OCI-LY1 (cell line): ENCODE data around the gene TUBB1.

Experiments
- CTCF ChIP-seq: fragments of 200-600 bp; sonication (generic), shearing (Covaris generic); IDR thresholded peaks from 2 replicates; pipeline ENCODE4 v1.5.1; 2017; ENCODE audit warnings: mild to moderate bottlenecking, antibody characterized with exemption, low read length, moderate library complexity, mixed read lengths
- EZH2 ChIP-seq: fragments of 200-600 bp; sonication (generic), shearing (Covaris generic); IDR thresholded peaks from 2 replicates; pipeline ENCODE4 v1.8.0; 2017; ENCODE audit warnings: borderline replicate concordance, mixed run types, mild to moderate bottlenecking, antibody characterized with exemption, low read length, moderate library complexity, mixed read lengths

GRCh38 chr20:59017493-59018231 lies 1.6 kb upstream of the TUBB1 start:
- no peak for TF ChIP-seq CTCF
- no peak for TF ChIP-seq EZH2
